Fibroblast of upper back skin (primary cell): ENCODE results near the gene PRKG1.
"Not testable (repeated sequence)": the region's sequence is repeated elsewhere in the genome, so short reads cannot be mapped to it uniquely, and the experiment has no call there.

ENCODE experiments used
- DNase-seq: peaks from one replicate; pipeline ENCODE4 v3.0.0-alpha.2; 2013

The PRKG1 gene

GRCh38 chr10:51679841-51680240, 605.6 kb downstream of the PRKG1 start:
- DNase-seq = no peak

- peak; percentile 12 for DNase-seq
These were observed 608.9 kb downstream of the PRKG1 start for GRCh38 chr10:51683031-51683691.

- no peak for DNase-seq
These were observed 611.5 kb downstream of the PRKG1 start for GRCh38 chr10:51685768-51686167.

- DNase-seq = no peak
These were observed 613.0 kb downstream of the PRKG1 start for GRCh38 chr10:51687296-51687695.

- not testable (repeated sequence) for DNase-seq
These were observed 614.5 kb downstream of the PRKG1 start for GRCh38 chr10:51688826-51689225.

GRCh38 chr10:51689536-51689935, 615.2 kb downstream of the PRKG1 start:
- DNase-seq = no peak

- no peak for DNase-seq
These were observed 616.8 kb downstream of the PRKG1 start for GRCh38 chr10:51691135-51691534.

- no peak for DNase-seq
These were observed 619.9 kb downstream of the PRKG1 start for GRCh38 chr10:51694086-51694768.

- peak; percentile 14 for DNase-seq
These were observed 622.0 kb downstream of the PRKG1 start for GRCh38 chr10:51696251-51696650.

GRCh38 chr10:51698473-51699063, 624.3 kb downstream of the PRKG1 start:
- no peak for DNase-seq

- DNase-seq = no peak
These were observed 624.8 kb downstream of the PRKG1 start for GRCh38 chr10:51699145-51699474.

GRCh38 chr10:51699475-51700227, 625.4 kb downstream of the PRKG1 start, which contains the start of gene CSTF2T:
CSTF2T (minus strand) TSS chr10:51699595; CDS start chr10:51699549, 46 bp downstream.
- DNase-seq = peak; percentile 94

GRCh38 chr10:51700228-51700817, 626.0 kb downstream of the PRKG1 start:
- peak; percentile 60 for DNase-seq

GRCh38 chr10:51705774-51706173, 631.5 kb downstream of the PRKG1 start:
- no peak for DNase-seq

- peak; percentile 84 for DNase-seq
These were observed 631.9 kb downstream of the PRKG1 start for GRCh38 chr10:51706225-51706624.

- DNase-seq = no peak
These were observed 633.1 kb downstream of the PRKG1 start for GRCh38 chr10:51707392-51707791.

- DNase-seq = no peak
These were observed 633.6 kb downstream of the PRKG1 start for GRCh38 chr10:51707821-51708424.

- no peak for DNase-seq
These were observed 634.3 kb downstream of the PRKG1 start for GRCh38 chr10:51708609-51709008.

- DNase-seq = no peak
These were observed 635.2 kb downstream of the PRKG1 start for GRCh38 chr10:51709324-51709972.

- no peak for DNase-seq
These were observed 637.2 kb downstream of the PRKG1 start for GRCh38 chr10:51711519-51711891.

GRCh38 chr10:51716981-51717380, 642.7 kb downstream of the PRKG1 start:
- peak; percentile 81 for DNase-seq

- peak; percentile 81 for DNase-seq
These were observed 644.6 kb downstream of the PRKG1 start for GRCh38 chr10:51718804-51719291.
